ENCODE data around the gene CSTB. TPM values are rescaled to one million over a fixed set of nuclear protein-coding genes. Genes with fewer than 3 reads are reported as not detected.

Gene CSTB
- polyA plus RNA-seq, 3 donors, result 44.0 to 64.3 (median 47.1) TPM

- DNase-seq (ENCODE audit: low read depth in 3 of 3, low spot score in 2 of 3), result no peak
Measured at GRCh38 chr21:43770066-43770655, 5.9 kb downstream of the CSTB start.

- no peak for DNase-seq (ENCODE audit: low read depth in 3 of 3, low spot score in 2 of 3)
Measured at GRCh38 chr21:43769325-43769958, 6.7 kb downstream of the CSTB start.

GRCh38 chr21:43768868-43769167 lies 7.3 kb downstream of the CSTB start:
- no peak for DNase-seq (ENCODE audit: low read depth in 3 of 3, low spot score in 2 of 3)

GRCh38 chr21:43767984-43768867 lies 7.9 kb downstream of the CSTB start:
- DNase-seq (ENCODE audit: low read depth in 3 of 3, low spot score in 2 of 3), result no peak

GRCh38 chr21:43767498-43767983 lies 8.6 kb downstream of the CSTB start:
- no peak for DNase-seq (ENCODE audit: low read depth in 3 of 3, low spot score in 2 of 3)

GRCh38 chr21:43766734-43767497 lies 9.2 kb downstream of the CSTB start:
- DNase-seq (ENCODE audit: low read depth in 3 of 3, low spot score in 2 of 3), result no peak

- DNase-seq (ENCODE audit: low read depth in 3 of 3, low spot score in 2 of 3), result no peak
Measured at GRCh38 chr21:43764576-43765495, 11.3 kb downstream of the CSTB start.

- no peak for DNase-seq (ENCODE audit: low read depth in 3 of 3, low spot score in 2 of 3)
Measured at GRCh38 chr21:43763901-43764523, 12.1 kb downstream of the CSTB start.

DNA sequence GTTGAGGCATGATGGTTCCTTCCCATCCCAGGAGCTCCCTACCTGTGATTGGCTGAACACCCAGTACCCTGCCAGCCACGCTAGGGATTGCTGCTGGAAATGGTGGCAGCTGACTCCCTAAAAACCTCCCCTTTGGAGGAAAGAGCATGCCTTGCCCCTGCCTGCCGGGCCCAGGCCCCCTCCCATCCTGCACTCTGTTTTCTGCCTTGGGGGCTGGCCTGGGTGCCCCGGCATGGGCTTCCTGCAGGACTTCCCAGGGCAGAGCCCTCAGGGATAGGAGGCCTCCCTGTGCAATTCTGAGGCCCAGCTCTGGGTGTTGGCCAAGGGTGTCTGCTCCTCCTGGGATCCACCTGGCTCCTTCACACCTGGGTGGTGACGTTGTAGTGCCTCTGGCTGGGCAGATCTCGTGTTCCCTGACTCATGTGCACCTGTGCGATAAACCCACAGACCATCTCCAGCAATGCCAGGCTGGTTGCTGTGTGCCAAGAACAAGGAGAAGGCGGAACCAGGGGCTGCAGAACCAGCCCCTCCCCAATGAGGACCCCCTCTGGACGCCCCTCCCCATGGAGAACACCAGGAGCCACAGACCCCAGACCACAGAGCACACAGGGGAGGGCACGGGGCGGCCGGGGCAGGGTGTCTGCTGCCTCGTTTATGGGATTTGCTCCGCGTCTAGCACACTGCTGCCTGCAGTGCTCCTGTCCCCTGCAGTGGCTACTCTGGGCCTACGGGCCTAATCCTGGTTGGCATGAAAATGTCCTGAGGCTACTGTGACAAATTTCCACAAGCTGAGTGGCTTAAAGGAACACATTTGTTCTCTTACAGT lies 13.6 kb downstream of the CSTB start:
- no peak for DNase-seq (ENCODE audit: low read depth in 3 of 3, low spot score in 2 of 3)

- no peak for DNase-seq (ENCODE audit: low read depth in 3 of 3, low spot score in 2 of 3)
Measured at GRCh38 chr21:43761886-43762285, 14.2 kb downstream of the CSTB start.

DNA sequence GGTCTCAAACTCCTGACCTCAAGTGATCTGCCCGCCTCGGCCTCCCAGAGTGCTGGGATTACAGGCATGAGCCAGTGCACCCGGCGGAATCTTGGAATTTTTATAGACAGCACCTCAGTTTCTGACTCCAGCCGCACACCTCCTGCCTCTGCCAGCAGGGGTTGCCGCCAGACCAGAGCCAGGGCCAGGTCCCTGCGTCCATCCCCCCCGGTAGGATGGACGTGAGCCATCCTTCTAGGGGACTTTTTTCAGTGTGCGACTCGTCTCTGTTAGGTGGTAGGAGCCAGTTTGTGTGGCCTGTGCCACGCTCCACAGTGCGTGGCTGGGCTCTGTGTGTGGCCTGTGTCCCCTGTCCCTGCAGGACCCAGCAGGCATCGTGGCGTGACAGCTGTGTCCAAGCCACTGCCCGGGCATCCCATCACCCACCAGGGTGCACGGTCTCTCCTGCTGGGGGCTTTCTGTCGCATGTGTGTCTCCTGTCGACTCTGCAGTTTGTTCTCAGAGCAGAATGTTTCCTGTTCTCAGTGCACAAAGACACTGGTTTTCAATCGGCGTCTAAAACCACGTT lies 15.6 kb downstream of the CSTB start:
- DNase-seq (ENCODE audit: low read depth in 3 of 3, low spot score in 2 of 3), result no peak

GRCh38 chr21:43759651-43760050 lies 16.5 kb downstream of the CSTB start:
- DNase-seq (ENCODE audit: low read depth in 3 of 3, low spot score in 2 of 3), result no peak

- DNase-seq (ENCODE audit: low read depth in 3 of 3, low spot score in 2 of 3), result no peak
Measured at GRCh38 chr21:43758811-43759210, 17.3 kb downstream of the CSTB start.

- no peak for DNase-seq (ENCODE audit: low read depth in 3 of 3, low spot score in 2 of 3)
Measured at GRCh38 chr21:43758111-43758641, 17.9 kb downstream of the CSTB start.

DNA sequence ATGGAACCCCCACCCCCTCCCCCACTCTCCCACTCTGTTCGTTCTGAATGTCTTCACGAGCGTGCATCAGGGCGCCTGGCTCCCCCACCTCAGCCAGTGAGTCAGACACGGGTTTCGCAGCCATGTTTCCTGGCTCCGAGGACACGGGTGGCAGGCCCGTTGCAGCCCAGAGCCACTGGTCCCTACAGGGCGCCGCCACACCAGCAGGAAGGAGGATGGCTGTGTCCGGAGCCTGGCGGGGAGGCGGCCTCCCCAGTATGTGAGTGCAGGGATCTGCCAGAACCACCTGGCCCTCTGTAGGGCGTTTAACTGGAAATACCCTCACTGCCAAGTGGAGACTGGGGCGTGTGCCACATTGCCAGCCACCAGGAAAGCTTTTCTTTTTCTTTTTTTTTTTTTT lies 18.5 kb downstream of the CSTB start:
- no peak for DNase-seq (ENCODE audit: low read depth in 3 of 3, low spot score in 2 of 3)

DNA sequence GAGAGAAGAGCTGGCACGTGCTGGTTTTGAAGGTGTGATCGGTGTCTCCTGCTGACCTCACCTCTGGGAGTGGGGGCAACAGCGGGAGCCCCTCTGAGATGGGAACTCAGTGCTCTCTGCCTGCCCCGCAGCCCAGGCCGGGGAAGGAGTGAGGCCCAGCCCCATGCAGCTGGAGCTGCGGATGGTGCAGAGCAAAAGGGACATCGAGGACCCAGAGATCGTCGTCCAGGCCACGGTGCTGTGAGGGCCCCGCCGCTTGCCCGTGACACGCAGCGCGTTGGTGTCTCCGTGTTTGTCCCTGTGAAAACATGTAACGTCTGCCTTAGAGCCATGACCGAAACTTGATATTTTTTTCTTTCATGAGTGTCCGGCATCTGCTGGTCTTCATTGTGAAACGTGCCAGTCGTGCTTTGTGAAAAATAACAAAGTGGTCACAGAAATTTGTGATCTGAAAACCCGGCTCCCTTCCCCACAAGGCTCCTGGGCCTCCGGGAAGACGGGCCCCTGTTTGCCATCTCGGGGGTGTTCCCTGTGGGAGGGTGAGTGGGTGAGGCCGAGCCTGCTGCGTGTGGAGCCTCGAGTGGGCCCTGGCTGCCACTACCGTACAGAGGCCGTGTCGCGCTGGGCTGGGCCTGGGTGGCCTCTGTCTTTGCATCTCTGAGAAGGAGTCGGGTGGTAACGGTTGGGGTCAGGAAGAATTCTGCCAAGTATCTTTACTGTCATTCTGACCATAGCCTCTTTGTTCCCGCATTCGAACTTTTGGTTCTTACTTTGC lies 20.1 kb downstream of the CSTB start:
- no peak for DNase-seq (ENCODE audit: low read depth in 3 of 3, low spot score in 2 of 3)

All from right renal cortex interstitium (tissue), 3 donors.